HG03521 (cell line): ENCODE measurements around the gene RANBP10.
"Not testable (repeated sequence)": the region's sequence is repeated elsewhere in the genome, so short reads cannot be mapped to it uniquely, and the experiment has no call there.

Experiments
- ATAC-seq: cut with Tn5 transposase; IDR thresholded peaks from one replicate; pipeline ENCODE4 v1.9.1; 2021; ENCODE audit warnings: mild to moderate bottlenecking, moderate library complexity; ENCODE audit not compliant: unreplicated experiment

RANBP10 gene

GRCh38 chr16:67806428-67807147 is at the start of gene RANBP10, which contains the start of gene TSNAXIP1:
Gene RANBP10 (minus strand): TSS chr16:67806560. CDS start chr16:67806536, 24 bp downstream.
Gene TSNAXIP1 (plus strand): TSS chr16:67806889. CDS start chr16:67807150, 261 bp downstream.
- ATAC-seq, result peak; percentile 89

- ATAC-seq, result no peak
Observed at GRCh38 chr16:67855789-67856188, 49.4 kb upstream of the RANBP10 start.

DNA sequence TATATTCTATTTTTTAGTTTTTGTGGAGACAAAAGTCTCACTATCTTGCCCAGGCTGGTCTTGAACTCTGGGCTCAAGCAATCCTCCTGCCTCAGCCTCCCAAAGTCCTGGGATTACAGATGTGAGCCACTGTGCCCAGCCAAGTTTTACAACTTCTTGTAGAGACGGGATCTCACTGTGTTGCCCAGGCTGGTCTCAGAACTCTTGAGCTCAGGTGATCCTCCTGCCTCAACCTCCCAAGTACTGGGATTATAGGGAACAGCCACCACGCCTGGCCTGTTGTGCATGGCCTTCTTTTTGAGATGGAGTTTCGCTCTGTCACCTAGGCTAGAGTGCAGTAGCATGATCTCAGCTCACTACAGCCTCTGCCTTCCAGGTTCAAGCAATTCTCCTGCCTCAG is 47.3 kb upstream of the RANBP10 start:
- no peak for ATAC-seq

DNA sequence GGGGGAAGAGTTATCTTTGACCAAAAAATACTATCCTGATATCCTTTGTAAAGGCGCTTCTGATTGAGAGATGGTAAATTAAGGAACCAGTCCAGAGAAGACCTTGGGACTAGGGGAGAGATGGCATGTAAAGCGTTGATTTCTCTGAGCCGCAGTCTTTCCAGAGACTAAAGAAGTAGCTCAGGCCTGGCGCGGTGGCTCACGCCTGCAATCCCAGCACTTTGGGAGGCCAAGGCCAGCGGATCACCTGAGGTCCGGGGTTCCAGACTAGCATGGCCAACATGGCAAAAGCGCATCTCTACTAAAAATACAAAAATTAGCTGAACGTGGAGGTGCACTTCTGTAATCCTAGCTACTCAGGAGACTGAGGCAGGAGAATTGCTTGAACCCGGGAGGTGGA is 41.8 kb upstream of the RANBP10 start:
- no peak for ATAC-seq

DNA sequence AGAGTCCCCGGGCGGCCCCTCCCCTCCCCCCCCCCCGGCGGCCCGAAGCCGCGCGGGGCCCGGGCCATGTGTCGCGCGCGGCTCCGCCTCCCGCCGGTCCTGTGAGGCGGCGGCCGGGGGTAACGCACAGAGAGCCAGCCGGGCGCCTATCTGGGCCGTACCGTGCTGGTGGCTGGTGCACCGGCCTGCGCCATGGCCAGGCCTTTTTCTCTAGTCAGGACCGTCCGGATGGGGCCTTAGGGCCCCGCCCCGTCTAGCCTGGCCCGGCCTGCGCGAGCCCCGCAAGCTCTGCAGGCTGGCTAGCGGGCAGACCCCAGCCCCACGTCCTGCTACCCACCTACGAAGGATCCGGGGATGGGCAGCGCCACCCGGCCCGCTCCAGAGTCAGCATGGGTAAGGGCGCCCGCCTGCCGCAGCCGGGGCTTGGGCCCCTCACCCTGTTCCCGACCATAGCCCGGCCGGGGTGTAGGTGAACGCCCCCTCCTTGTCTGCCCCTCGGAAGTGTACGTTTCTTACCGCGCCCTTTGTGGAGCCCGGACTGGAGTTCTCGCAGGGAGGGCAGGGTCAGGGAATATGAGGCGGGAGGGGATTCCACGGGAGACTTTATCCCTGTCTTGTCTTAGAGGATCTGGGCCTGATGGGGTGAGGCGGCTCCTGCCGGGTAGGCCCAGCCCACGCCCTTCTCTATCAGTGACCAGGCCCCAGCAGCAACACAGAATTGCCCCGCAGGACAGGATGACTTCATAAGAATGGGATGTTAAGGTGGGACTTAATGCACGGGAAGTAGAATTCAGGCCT is 40.9 kb upstream of the RANBP10 start, which contains the start of gene CENPT:
TSS of gene CENPT (minus strand) at position 630 of the 798 bp plus-strand sequence. CDS start 13,834 bp downstream, outside the sequence.
- ATAC-seq, result peak; percentile 37

- peak; percentile 57 for ATAC-seq
Observed at GRCh38 chr16:67846320-67847063, 40.1 kb upstream of the RANBP10 start, which contains the start of gene NUTF2. Gene NUTF2 (plus strand): TSS chr16:67846933. CDS start chr16:67865131, 18,198 bp downstream.

- ATAC-seq, result no peak
Observed at GRCh38 chr16:67846063-67846319, 39.6 kb upstream of the RANBP10 start.

DNA sequence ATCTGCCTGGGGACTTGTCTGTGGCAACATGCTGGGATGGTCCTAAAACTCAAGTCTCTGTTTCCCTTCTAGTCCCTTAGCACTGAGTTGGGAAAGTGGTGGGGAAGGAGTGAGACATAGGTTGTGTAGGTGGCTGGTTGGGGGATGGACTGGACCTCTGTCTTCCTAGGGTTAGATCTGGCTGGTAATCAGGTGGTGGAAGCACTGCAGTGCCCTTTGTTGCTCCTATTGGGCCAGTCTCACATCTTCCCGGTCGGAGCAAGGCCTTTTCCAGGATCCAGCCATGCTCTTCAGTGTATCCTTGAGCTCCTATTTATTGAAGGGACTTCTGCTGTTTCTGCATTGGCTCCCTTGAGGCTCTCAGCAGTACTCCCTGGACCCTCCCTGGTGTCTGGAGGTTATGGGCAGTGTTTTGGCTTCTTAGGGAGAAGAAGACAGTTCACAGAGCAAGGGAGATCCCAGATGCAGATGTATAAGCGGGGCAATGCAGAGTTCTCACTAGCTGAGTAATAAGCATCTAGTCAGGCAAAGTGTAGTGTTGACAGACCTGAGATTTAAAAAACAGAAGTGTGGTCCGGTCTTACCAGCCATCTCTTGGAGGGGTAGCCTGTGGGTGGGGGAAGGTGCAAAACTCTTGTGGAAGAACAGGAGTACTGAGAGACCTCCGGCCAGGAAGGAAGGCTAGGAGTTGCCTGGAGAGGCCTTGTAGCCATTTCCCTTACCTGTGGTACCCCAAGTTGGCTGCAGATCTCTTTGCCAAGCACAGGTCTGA is 39.1 kb upstream of the RANBP10 start:
- ATAC-seq, result no peak

GRCh38 chr16:67844497-67844896 is 38.1 kb upstream of the RANBP10 start:
- ATAC-seq, result no peak

DNA sequence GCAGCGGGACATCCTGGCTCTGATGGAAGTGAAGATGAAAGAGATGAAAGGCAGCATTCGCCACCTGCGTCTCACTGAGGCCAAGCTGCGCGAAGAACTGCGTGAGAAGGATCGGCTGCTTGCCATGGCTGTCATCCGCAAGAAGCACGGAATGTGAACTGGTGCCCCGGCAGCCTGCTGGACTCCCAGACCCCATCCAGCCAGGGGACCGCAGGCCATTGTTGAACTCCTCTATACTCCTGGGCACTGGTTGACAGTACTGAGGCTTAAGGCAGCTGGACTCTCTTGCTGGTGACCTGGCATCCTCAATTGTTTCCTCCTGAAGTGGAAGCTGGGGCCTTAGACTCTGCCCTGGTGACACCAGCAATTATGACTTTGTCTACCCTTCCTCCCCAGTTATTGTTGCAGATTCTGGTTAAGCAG is 37.0 kb upstream of the RANBP10 start:
- ATAC-seq, result no peak

DNA sequence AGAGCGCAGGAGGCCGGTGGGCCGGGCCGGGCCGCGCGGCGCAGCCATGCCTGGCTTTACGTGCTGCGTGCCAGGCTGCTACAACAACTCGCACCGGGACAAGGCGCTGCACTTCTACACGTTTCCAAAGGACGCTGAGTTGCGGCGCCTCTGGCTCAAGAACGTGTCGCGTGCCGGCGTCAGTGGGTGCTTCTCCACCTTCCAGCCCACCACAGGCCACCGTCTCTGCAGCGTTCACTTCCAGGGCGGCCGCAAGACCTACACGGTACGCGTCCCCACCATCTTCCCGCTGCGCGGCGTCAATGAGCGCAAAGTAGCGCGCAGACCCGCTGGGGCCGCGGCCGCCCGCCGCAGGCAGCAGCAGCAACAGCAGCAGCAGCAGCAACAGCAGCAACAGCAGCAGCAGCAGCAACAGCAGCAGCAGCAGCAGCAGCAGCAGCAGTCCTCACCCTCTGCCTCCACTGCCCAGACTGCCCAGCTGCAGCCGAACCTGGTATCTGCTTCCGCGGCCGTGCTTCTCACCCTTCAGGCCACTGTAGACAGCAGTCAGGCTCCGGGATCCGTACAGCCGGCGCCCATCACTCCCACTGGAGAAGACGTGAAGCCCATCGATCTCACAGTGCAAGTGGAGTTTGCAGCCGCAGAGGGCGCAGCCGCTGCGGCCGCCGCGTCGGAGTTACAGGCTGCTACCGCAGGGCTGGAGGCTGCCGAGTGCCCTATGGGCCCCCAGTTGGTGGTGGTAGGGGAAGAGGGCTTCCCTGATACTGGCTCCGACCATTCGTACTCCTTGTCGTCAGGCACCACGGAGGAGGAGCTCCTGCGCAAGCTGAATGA is 36.4 kb upstream of the RANBP10 start:
- peak; percentile 3 for ATAC-seq

- ATAC-seq, result peak; percentile 43
Observed at GRCh38 chr16:67841816-67842508, 35.6 kb upstream of the RANBP10 start, which contains the start of gene THAP11. Gene THAP11 (plus strand): TSS chr16:67842320. CDS start chr16:67842555, 235 bp downstream.

- ATAC-seq, result no peak
Observed at GRCh38 chr16:67841198-67841815, 34.9 kb upstream of the RANBP10 start.

DNA sequence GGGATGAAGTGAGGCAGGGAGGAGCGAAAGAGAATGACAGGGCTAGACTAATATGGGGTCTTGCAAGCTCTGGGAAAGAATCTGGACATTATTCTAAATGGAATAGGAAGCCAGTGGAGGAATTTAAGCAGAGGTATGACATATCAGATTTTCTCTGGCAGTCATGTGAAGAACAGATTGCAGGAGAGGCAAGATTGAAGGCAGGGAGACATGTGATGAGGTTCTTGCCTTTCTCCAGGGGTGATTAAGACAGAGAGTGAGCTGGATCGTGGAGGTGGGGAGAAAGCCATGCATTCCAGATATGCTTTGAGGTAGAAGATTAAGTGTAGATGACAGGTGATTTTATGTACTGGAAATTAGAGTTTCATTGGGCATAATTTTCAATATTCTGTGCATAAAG is 31.5 kb upstream of the RANBP10 start:
- ATAC-seq, result no peak

- not testable (repeated sequence) for ATAC-seq
Observed at GRCh38 chr16:67837190-67837589, 30.8 kb upstream of the RANBP10 start.

- ATAC-seq, result no peak
Observed at GRCh38 chr16:67834242-67834614, 27.9 kb upstream of the RANBP10 start.

DNA sequence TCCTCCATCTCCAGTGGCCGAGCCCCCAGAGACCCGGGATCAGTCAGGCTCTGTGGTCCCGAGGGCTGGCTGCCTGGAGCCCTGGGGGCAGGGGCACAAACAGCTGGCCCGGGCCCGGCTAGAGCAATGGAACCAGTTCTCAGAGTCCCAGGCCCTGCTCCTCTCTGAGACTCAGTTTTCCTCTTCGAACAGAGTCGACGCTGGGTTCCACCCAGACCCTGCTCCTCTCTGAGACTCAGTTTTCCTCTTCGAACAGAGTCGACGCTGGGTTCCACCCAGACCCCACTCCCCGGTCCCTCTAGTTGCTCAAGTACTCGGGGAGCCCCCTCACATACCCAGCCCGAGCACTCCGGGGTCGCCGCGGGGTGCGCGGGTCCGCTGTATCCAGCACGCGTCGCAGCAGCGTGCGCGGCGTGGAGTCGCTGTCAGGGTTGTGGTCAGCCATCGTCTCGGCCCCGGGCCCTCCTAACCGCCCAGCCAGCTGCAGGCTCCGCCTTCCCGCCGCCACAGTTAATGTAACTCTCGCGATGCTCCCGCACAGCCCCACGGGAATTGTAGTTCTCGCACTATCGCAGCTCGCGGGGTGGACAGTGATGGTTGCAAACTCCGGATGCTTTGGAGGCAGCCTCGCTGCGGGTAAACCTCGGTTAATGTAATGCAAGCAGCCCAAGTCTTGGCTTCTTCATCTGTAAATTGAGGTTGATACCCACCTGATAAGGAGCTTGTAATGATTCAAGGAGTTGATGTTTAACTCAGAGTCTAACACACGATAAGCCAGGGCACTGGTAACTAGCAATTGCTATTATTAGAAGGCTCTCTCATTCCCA is 27.3 kb upstream of the RANBP10 start:
- peak; percentile 95 for ATAC-seq

- ATAC-seq, result no peak
Observed at GRCh38 chr16:67833030-67833414, 26.7 kb upstream of the RANBP10 start.
